Stimulated activated CD8-positive, alpha-beta memory T cell treated with anti-CD3 and anti-CD28 coated beads, Interleukin-7, amount 100 ng/mL, for 48 hours (primary cell): ENCODE results near the gene ARHGEF11.

Source experiments
- DNase-seq, 2 donors: peaks; one replicate each; pipeline ENCODE4 v3.0.0-alpha.2; 2020; ENCODE audit warnings: low read depth in 1 of 2; ENCODE audit errors: extremely low read depth in 1 of 2

Gene ARHGEF11

DNA sequence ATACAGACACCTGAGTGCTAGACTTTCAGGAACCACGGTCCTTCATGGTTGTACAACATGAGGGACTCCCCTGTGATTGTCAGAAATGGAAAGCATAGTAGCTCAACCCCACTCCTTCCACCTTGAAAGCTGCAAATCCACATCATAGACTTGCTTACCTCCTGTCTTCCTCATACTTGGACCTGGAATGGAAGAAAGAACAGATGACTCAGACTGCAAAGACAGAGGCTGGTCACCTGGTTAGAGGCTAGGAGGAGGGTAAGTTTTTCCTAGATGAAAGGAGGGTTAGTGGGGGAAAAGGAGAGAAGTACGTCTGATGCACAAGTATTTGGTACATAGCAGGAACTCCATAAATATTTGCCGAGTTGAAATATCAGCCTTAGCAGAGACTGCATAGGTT lies 87.9 kb downstream of the ARHGEF11 start:
- DNase-seq = no peak

DNA sequence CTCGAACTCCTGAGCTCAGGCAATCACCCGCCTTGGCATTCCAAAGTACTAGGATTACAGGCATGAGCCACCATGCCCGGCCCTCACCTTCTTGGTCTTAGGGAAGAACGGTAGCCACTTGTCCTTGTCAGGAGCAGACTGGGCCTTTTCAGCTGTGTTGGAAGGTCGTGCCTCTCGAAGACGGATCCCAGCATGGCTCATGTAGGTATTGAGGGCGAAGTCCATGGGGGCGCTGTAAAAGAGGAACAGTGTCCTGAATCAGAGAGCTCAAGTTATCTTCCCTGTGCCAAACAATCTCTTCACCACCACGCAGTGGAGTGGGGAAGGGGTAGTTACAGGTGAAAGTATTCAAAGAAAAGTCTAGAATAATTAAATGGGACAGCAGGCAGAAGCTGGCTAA lies 89.2 kb downstream of the ARHGEF11 start:
- no peak for DNase-seq

GRCh38 chr1:156953571-156953970 lies 92.0 kb downstream of the ARHGEF11 start:
- no peak for DNase-seq

GRCh38 chr1:156951371-156951770 lies 94.2 kb downstream of the ARHGEF11 start:
- no peak for DNase-seq

- DNase-seq = no peak
Measured at GRCh38 chr1:156949127-156949526, 96.4 kb downstream of the ARHGEF11 start.

GRCh38 chr1:156948708-156949107 lies 96.8 kb downstream of the ARHGEF11 start:
- no peak for DNase-seq

GRCh38 chr1:156947818-156948525 lies 97.6 kb downstream of the ARHGEF11 start:
- DNase-seq = no peak

DNA sequence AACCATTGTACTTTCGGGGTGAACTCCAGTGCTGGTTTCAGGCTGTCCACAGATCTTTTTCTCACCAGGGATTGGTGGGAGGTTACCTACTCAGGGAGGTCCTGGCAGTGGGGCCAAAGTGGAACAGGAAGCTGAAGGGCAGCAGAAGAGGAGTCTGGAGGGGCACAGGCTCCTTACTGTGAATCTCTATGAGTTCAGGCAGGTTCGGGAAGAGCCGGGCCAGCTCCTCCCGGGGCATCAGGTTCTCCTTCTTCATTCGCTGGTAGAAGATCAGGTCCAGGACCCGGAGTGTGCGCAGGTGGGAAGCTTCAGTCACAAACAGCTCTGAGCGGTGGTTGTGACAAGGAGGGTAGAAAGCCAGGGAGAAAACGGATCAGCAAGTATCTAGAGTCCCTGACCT lies 98.4 kb downstream of the ARHGEF11 start:
- DNase-seq = no peak

DNA sequence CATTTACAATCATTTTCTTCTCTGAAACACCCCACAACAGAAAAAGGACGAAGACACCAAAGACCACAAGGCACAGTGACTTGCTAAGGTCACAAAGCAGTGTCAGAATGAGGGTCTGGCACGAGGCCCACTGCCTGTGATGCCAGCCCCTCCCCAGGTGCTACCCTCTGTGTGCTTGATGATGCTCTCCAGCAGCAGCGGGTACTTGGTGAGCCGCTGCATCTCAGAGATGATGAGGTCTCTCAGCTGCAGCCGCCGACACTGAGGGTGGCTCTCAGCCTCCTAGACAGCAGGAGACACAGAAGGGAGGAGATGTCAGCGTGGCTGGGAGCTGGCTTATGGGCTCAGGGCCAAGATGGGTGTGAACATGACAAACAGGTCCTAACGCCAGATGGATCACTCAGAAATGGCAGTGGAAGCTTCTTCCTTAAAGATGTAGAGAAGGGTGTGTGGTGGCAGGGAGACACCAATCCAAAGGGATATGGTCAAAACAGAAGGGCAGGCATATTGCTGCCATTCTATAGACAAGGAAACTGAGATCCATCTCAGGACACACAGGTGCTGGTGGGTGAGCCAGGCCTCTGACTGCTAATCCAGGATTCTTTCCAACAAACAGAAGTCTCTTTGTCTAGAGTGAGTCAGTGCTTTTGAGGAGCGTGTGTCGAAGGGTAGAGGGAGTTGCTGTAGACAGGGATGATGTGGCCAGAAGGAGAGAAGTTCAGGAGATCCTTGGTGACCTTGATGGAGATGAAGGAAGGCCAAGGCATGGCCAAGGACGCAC lies 99.5 kb downstream of the ARHGEF11 start:
- DNase-seq = no peak

- DNase-seq = no peak
Measured at GRCh38 chr1:156944848-156945247, 100.7 kb downstream of the ARHGEF11 start.

DNA sequence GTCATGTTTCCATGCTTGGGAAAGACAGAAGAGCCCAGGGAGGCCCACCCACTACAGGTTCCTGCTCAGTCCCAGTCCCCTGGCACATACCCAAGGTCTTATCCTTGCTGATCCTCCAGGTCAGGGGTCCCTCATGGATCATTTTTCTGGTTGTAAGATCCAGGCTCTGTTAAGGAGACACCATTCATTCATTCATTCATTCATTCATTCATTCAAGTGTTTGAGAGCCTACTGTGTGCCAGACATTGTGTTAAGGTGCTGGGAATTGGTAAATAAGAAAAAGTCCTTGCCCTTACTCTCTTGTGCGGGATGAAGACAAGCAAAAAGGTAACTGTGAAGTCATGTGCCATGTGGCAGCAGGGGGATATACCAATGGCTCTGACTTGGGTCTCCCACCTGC lies 101.3 kb downstream of the ARHGEF11 start:
- DNase-seq = no peak

- DNase-seq = no peak
Measured at GRCh38 chr1:156943756-156944155, 101.8 kb downstream of the ARHGEF11 start.

- no peak for DNase-seq
Measured at GRCh38 chr1:156942576-156942975, 103.0 kb downstream of the ARHGEF11 start.

DNA sequence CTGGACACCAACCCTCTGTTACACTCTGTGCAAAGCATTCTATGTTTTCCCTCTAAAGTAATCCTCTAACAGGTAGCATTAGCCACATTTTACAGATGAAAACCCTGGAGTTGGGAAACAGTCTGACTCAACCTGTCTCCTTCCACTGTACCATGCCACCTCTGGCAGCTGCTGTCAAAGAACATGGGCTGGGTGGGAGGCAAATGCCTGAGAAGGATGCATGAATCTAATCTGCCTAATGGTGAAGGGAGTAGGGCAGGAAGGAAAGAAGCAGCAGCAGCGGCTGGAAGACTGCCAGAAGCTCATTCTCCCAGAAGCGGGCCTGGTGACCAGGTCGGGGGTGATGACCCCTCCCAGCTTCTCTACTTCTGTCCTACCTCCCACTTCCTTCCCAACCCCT lies 103.4 kb downstream of the ARHGEF11 start:
- no peak for DNase-seq

DNA sequence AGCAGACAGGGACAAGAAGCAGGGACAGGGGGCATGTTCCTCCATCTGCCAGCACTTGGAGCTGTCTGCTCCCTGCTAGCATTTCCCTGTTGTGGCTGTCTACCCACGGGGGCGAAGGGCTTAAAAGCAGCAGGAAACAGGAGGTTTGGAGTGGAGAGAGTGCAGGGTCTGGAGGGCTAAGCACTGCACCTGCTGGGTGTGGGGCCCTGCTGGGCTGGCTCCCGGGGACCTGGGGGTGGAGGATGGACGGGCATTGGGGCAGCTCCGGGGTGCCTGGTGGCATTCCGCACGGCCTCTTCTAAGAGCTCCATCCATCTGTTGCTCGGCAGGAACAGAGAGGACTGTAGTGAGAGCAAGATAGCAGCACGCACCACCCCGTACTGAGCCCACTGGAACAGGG lies 103.9 kb downstream of the ARHGEF11 start:
- no peak for DNase-seq

- no peak for DNase-seq
Measured at GRCh38 chr1:156939786-156940334, 105.7 kb downstream of the ARHGEF11 start.

- no peak for DNase-seq
Measured at GRCh38 chr1:156938813-156939212, 106.7 kb downstream of the ARHGEF11 start.

DNA sequence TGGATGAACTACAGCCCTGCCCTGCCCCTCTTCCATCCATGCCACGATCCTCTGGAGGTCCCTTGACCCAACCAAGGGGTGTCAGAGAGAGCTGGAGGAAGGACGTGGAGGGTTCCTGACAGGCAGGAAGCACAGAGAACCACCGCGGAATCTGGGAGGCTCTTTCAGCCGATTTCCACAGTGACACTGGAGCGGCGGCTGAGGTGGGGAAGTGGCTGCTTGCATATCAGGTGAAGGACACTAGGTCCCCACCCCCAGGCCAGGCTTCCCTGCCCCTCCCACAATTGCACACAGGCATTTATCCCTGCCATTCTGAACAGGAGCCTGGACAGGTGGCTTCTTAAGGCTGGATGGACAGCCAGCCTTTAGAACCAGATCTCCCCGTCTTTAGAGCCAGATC lies 107.7 kb downstream of the ARHGEF11 start:
- no peak for DNase-seq

GRCh38 chr1:156936721-156937220 lies 108.8 kb downstream of the ARHGEF11 start:
- DNase-seq = no peak

DNA sequence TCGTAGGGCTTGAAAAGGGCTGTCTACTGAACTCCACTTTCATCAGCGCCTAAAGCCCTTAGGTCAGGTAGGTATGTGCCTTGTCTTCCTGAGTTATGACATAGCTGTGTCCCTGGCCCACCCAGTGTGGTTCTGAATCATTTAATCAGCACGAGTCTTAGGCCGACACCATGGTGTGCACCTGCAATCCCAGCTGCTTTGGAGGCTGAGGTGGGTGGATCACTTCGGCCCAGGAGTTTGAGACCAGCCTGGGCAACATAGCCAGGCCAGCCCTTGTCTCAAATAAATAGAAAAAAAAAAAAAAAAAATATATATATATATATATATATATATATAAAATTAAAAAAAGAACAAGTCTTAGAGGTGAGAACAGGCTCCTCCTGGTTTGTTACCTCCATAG lies 109.4 kb downstream of the ARHGEF11 start:
- no peak for DNase-seq

DNA sequence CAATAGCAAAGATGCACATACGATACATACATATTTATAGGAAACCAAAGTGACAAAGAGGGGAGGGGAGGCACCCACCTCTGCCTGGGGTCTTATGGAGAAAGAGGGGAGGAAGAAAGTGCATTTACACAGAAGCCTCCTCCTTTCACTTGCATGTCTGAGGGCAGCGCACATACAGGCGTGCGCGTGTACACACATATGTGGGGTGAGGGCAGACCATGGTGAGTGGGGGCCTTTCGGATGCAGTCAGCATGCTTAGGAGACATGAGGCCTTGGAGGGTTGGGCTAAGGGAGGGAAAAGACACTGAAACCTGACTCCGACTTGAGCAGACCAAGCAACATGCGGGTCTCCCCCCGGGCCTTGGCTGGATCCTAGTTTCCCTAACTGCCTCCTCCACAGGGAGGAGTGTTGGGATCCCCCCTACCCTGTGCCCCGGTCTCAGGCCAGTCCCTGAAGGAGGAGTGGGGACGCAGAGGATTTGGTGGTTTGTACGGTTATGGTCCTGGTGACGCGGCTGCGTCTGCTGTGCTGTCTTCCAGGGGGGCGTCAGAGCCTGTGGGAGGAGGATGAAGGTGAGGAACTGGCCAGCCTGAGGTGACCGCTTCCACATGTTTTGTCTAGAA lies 109.9 kb downstream of the ARHGEF11 start:
- DNase-seq = no peak
